Fibroblast of pulmonary artery (primary cell): ENCODE measurements around the gene COG5.
"Not testable (repeated sequence)": the region's sequence is repeated elsewhere in the genome, so short reads cannot be mapped to it uniquely, and the experiment has no call there.

Experiments used
- DNase-seq: peaks from one replicate; pipeline ENCODE4 v3.0.0-alpha.2; 2010; ENCODE audit warnings: low read depth
- H3K4me3 ChIP-seq: replicated peaks from 2 replicates; pipeline ENCODE4 v1.5.1; 2011; ENCODE audit warnings: low read depth, mild to moderate bottlenecking, control low read depth, low read length, moderate library complexity
- CTCF ChIP-seq: IDR thresholded peaks from 2 replicates; pipeline ENCODE4 v1.5.1; 2011; ENCODE audit warnings: mild to moderate bottlenecking, control low read depth, low read length, inconsistent platforms; ENCODE audit errors: missing control alignments

Gene COG5

GRCh38 chr7:107258737-107259136, 305.0 kb downstream of the COG5 start:
- no peak for TF ChIP-seq CTCF

GRCh38 chr7:107255602-107256001, 308.1 kb downstream of the COG5 start:
- no peak for DNase-seq
- H3K4me3 ChIP-seq = no peak overlapping the region
- TF ChIP-seq CTCF = no peak

More at GRCh38 chr7:107258737-107259136, 305.0 kb downstream of the COG5 start:
- H3K4me3 ChIP-seq = no peak overlapping the region
- no peak for DNase-seq

- no peak for DNase-seq
- H3K4me3 ChIP-seq = no peak overlapping the region
- no peak for TF ChIP-seq CTCF
Measured at GRCh38 chr7:107254398-107254985, 309.2 kb downstream of the COG5 start.

GRCh38 chr7:107253599-107253998, 310.1 kb downstream of the COG5 start:
- TF ChIP-seq CTCF = no peak
- DNase-seq = no peak
- no peak overlapping the region for H3K4me3 ChIP-seq

- no peak overlapping the region for H3K4me3 ChIP-seq
- no peak for DNase-seq
- no peak for TF ChIP-seq CTCF
Measured at GRCh38 chr7:107251963-107252362, 311.8 kb downstream of the COG5 start.

GRCh38 chr7:107248551-107249316, 315.0 kb downstream of the COG5 start:
- TF ChIP-seq CTCF = no peak
- no peak overlapping the region for H3K4me3 ChIP-seq
- no peak for DNase-seq

GRCh38 chr7:107246836-107247235, 316.9 kb downstream of the COG5 start:
- H3K4me3 ChIP-seq, DNase-seq: not testable (repeated sequence)
